HG03045 (cell line): Measurements from ENCODE around the gene CLNK.
A peak's percentile ranks its signal among the peaks of the same experiment; 100 is the strongest.

Experiments
- ATAC-seq: cut with Tn5 transposase; IDR thresholded peaks from one replicate; pipeline ENCODE4 v1.9.1; 2021; ENCODE audit warnings: mild to moderate bottlenecking, moderate library complexity; ENCODE audit not compliant: unreplicated experiment

The CLNK gene

DNA sequence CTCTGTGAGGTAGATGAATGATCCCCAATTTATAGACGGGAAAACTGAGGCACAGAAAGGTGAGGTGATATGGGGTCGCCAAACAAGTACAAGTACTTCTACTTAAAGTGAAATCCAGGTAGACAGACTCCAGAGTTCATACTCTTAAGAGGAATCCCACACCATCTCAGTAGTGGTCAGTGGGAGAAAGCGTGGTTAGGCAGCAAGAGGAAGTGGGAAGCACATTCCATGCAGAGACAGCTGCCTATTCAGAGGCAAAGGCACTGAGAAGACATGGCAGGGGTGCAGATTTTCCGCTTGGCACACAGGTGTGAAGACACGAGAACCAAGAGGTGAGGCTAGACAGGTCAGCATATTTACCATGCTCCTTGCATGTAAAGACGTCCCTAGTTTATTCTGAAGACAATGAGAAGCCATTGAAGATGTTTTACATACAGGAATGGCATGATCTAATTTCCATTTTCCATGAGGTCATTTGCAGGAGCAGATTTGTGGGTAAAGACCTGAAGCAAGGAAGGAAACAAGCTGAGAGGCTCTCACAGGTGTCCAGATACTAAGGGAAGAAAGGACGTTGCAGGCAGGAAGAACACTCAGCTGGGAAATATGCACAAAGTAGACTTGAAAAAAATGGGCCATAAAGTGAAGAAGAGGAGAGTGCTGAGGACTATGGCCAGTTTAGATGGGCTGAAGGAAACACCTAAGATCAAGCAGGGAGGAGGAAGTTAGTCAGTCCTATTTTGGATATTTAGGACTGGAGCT, 17.3 kb upstream of the CLNK start:
- no peak for ATAC-seq

- ATAC-seq, result no peak
Observed at GRCh38 chr4:10701161-10701560, 16.6 kb upstream of the CLNK start.

- no peak for ATAC-seq
Observed at GRCh38 chr4:10698172-10698571, 13.6 kb upstream of the CLNK start.

GRCh38 chr4:10697086-10697485, 12.5 kb upstream of the CLNK start:
- ATAC-seq, result no peak

GRCh38 chr4:10696253-10696652, 11.7 kb upstream of the CLNK start:
- no peak for ATAC-seq

- ATAC-seq, result no peak
Observed at GRCh38 chr4:10694828-10695209, 10.3 kb upstream of the CLNK start.

DNA sequence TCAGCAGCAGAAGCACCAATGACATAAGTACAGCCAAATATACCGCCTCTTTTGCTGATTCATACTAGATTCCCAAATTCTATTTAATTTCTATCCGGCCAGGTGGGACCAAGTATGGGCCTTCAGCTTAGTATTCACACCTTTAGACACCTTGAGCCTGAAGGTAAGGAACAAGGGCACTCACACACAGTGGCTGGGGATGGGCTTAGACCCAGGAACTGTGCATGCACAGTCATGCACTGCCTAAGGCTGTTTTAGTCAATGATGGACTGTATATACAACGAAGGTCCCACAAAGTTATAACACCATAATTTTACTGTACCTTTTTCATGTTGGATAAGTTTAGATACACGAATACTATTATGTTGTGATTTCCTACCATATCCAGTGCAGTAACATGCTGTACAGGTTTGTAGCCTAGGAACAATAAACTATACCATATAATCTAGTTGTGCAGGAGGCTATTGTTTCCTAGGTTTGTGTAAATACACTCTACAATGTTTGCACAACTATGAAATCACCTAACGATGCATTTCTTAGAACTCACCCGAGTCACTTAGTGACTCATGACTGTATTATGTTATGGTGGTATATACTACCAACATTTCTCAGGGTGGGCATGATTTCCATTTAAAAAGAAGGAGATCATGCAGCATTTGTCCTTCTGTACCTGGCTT, 9.7 kb upstream of the CLNK start:
- ATAC-seq, result no peak

DNA sequence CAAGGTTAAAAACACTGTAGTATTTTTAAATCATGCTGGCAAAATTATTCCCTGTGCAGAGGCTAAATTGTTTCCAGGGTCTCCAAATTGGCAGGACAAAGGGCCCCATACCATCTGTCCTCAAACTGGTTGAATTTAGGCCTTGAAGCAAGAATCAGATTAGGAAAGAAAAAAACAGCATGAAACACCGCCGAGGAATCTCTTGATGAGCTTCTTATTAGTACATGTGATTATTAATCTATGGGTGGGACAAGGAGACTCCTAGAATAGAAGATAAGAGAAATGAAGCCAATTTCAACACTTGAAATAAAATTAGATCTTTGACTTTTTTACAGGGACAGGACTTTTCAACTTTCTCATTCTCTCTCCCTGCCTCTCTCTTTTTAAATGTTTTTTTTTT, 7.1 kb upstream of the CLNK start:
- ATAC-seq, result no peak

GRCh38 chr4:10690185-10690907, 5.8 kb upstream of the CLNK start:
- ATAC-seq, result no peak

DNA sequence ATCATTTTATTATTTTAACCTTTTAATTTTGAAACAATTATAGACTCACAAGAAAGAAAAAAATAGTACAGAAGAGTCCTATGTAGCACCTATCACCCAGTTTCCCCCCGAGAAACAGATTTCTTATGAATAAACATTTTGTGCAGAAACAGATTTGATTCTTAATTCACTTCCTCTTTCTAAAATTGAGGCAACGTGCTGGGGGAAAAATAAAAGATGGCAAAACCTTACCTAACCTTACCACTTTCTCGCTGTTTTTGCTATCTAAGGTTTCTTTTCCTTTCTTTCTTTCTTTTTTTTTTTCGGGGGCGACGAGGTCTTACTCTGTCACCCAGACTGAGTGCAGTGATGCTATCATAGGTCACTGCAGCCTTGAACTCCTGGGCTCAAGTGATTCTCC, 4.3 kb upstream of the CLNK start:
- no peak for ATAC-seq

- peak; percentile 33 for ATAC-seq
Observed at GRCh38 chr4:10688022-10688421, 3.5 kb upstream of the CLNK start.

- ATAC-seq, result no peak
Observed at GRCh38 chr4:10687526-10687925, 3.0 kb upstream of the CLNK start.

DNA sequence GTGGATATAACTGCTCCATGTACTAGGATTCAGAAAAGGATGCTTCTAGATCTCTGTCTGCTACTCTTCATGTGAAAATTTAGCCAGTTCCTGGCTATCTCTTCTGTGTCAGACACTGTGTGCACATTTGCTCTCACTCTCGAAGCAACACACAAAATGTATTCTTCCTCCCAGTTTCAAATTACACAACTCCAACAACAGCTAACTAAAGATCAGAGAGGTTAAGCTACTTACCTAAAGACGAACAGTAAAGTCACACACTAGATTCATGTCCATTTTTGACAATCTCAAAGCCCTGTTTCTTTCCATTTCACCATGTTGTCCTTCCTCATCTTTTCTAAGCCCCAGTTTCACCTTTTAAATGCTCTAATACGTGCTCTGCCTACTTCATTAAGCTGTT, 2.2 kb downstream of the CLNK start:
- no peak for ATAC-seq

GRCh38 chr4:10677796-10678497, 6.6 kb downstream of the CLNK start:
- no peak for ATAC-seq

DNA sequence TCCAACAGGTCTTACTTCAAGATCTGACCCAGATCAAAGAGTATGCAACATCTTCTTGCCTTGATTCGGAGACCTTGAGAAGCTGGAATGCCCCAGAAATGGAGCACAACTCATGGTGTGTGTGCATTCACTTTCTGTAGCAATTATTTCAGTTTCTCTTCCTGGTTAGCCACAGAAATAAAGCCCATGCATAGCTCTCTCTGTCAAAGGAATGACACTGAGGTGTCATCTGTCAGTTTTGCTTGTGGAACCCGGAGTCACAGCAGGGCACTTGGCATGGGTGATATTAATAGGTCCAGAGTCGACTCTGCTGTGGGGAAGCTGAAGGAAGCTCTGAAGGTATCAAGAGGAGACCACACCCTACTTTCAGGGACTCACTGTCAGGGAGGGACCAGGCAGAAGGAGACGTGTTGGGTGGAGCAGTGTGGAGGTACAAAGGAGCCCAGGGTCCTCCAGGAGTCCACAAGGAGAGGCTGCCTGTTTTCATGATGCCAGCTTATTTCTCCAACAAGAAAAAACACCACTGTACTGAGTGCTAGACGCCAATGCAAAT, 10.7 kb downstream of the CLNK start:
- ATAC-seq, result peak; percentile 82

DNA sequence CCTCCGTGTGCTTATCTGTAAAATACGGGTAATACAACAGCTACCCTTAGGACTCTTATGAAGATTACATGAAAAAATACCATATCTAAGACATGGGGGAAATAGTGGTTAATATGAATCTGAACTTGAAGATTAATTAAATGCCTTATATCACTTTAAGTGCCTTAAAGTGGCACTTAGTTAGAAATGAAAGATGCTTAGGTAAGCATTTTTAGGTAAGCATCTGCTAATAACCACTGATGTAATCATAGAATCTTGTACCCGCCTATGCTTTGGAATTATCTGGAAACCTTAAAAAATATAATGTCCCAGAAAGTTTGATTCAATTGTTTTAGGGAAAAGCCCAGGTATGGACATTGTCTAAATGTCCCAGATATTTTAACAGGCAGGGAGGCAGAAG, 12.2 kb downstream of the CLNK start:
- ATAC-seq, result no peak

DNA sequence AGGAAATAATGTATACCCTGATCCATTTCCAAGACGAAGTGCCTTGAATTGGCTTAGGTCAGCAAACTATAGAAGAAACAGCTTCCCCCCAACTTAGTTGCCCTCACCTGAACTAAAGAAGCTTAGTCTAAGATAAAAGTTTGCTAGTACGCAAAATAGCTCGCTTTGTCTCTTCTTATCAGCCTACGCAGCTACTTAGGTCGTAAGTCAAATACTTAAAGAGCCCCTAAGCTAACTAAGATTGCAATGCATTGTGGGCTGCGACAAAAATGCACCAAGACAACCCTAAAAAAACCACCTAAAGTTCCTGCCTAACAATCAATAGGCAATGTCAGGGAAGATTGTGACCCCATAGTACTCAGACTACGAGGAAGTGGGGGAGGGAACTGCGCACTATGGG, 12.8 kb downstream of the CLNK start:
- no peak for ATAC-seq

DNA sequence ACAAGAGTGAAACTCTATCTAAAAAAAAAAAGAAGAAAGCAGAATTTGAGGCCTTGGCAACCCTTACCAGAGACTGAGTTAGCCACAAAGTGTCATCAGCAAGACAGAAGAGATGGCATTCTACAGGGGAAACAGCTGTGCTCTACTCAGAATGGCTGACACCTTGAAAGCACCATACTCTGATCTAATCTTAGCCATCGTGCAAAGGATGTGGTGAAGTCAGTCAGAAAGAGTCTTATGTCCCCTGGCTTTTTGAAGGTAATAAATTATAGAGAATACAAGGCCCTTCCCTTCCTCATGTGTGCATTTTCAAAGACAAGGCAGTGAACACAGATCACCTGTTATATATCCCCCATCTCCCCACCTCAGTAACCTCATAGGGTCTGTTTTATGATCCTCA, 13.2 kb downstream of the CLNK start:
- ATAC-seq, result peak; percentile 85

DNA sequence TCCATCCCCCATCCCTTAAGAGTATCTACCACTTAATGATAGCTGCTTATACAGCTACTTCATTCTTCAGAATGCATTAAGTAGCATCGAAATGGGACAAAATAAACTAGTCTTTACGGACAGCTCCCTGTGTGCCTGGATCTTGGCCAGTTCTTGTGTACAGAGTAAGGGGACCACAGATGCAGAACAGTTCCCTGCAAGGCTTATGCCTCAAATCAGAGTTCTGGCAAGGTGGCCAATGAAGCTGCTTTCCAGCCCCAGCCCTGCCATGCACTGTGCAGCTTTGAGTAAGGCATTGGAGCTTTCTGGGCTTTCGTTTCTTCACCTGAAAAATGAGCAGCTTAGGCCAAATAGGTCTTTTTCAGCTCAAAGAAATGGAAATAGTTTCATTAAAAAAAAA, 14.2 kb downstream of the CLNK start:
- ATAC-seq, result no peak

DNA sequence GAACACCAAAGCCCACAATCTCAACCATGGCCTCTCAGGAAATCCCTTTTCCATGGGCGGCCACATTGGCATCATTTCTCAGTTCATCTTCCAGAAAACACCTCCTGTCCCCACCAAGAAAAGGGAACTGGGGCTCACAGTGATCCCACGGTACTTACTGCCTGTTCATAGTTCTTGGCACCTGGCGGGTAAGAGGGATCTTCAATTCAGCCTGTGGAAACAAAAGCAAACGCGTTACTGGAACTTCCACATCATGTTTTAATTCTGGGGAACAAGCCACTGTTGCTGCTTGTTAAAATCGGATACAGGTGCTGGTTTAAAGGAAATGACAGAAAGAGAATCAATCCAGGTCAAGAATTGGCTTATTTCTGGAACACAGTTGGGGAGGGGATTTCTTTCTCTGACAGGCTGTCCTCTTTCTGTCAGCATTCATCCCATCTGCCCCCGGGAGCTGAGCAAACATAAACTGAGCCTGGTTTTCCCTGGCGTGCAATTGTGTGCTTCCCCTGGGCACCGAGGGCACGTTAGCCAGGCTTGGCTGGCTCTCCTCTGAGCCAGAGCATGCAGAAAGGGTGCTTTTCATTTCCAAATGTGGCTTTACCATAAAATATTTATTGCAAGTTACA, 16.8 kb downstream of the CLNK start:
- ATAC-seq, result no peak

GRCh38 chr4:10666616-10667015, 18.0 kb downstream of the CLNK start:
- ATAC-seq, result no peak
